SH-SY5Y (cell line): ENCODE measurements around the gene PATZ1.

Source experiments
- GATA2 ChIP-seq: IDR thresholded peaks from 2 replicates; pipeline ENCODE4 v1.6.1; 2011; ENCODE audit warnings: mild to moderate bottlenecking, low read depth, low read length
- GATA3 ChIP-seq: IDR thresholded peaks from 2 replicates; pipeline ENCODE4 v1.6.1; 2011; ENCODE audit warnings: low read depth, mild to moderate bottlenecking, low read length, moderate library complexity

GRCh38 chr22:31290494-31291471 is 55.4 kb downstream of the PATZ1 start:
- no peak for TF ChIP-seq GATA2
- no peak for TF ChIP-seq GATA3
